ENCODE results near the gene VCL.
"Not testable (repeated sequence)": the region's sequence is repeated elsewhere in the genome, so short reads cannot be mapped to it uniquely, and the experiment has no call there.

Gene VCL

DNA sequence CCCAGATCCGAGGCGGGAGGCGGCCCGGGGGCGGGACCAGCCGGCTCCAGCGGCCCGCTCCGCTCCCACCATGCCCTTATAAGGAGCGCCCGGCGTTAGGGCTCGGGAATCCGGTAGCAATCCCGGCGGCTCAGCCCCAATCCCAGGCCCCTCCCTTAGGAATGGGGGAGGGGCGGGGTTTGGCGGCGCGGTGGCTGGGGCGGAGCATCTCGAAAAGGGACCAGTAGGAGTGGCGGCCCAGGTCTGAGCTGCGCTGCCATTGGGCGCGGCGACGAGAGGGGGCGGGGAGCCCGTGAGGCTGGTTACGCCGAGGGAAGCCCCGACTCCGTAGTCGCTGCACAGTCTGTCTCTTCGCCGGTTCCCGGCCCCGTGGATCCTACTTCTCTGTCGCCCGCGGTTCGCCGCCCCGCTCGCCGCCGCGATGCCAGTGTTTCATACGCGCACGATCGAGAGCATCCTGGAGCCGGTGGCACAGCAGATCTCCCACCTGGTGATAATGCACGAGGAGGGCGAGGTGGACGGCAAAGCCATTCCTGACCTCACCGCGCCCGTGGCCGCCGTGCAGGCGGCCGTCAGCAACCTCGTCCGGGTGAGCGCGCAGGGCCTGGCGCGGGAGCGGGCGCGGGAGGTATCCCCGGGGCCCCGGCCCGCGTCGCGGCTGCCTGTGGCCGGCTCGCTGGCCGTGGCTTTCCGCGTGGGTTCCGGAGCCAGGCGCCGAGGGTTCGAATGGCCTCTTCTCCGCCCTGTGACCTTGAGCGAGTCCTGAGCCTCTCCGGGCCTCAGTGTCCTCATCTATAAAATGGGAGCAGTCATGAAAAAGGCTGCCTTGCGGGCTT, at the start of gene VCL:
TSS of gene VCL (plus strand) at position 330 of the 836 bp plus-strand sequence. CDS start at position 422, 92 bp downstream.
- DNase-seq: peak; percentile 77

DNA sequence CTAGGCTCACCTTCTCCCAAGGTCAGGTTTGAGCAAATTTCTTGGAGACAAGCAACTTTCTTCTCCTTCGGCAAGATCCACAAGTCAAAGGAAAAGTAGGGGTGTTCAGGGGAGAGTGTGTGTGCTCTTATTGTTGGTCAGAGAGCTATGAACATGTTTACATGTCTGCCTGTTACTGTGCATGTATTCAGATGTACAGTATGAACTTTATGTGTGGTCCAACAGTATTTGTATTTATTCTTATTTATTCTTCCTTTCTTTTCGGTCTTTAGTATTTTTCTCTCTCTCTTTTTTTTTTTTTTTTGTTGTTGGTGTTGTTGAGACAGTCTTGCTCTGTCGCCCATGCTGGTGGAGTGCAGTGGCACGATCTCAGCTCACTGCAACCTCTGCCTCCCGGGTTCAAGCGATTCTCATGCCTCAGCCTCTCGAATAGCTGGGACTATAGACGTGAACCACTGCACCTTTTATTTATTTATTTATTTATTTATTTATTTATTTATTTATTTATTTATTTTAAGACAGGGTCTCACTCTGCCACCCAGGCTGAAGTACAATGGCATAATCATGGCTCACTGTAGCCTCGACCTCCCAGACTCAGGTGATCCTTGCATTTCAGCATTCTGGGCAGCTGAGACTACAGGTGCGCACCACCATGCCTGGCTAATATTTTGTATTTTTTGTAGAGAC, 48.8 kb upstream of the VCL start:
- no peak for DNase-seq

- no peak for DNase-seq
Observed at GRCh38 chr10:73950155-73950948, 47.6 kb upstream of the VCL start.

DNA sequence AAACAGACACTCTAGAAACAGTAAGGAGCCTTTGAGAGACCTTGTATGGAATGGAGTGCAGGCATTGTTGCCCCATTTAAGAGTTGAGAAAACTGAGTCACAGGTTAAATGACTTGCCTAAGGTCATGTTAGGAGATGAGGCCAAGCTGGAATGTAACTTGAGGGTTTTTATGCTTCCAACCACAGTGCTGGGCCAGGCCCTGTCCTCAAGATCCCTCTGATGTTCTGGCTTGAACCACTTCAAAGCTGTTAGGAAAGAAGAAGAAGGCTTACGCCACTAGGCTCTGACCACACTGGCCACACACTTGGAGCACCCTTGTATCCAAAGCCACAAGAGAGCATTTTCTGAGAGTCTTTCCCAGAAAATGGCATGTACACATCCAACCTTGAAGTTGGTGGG, 44.3 kb upstream of the VCL start:
- DNase-seq: no peak

DNA sequence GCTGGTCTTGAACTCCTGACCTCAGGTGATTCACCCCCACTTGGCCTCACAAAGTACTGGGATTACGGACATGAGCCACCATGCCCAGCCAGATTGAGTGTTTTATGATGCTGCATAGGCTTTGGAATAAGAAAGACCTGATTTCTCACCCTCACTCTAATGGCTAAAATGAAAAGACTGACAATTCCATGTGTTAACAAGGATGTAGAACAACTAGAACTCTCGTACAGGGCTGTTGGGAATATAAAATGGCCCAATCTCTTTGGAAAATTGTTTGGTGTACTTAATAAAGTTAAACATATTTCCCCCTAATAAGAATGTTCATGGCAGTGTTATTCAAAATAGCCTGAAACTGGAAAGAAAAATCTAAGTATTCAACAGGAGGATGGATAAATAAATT, 43.2 kb upstream of the VCL start:
- DNase-seq: no peak

GRCh38 chr10:73955719-73956118, 42.2 kb upstream of the VCL start:
- no peak for DNase-seq

- no peak for DNase-seq
Observed at GRCh38 chr10:73956476-73957359, 41.2 kb upstream of the VCL start.

DNA sequence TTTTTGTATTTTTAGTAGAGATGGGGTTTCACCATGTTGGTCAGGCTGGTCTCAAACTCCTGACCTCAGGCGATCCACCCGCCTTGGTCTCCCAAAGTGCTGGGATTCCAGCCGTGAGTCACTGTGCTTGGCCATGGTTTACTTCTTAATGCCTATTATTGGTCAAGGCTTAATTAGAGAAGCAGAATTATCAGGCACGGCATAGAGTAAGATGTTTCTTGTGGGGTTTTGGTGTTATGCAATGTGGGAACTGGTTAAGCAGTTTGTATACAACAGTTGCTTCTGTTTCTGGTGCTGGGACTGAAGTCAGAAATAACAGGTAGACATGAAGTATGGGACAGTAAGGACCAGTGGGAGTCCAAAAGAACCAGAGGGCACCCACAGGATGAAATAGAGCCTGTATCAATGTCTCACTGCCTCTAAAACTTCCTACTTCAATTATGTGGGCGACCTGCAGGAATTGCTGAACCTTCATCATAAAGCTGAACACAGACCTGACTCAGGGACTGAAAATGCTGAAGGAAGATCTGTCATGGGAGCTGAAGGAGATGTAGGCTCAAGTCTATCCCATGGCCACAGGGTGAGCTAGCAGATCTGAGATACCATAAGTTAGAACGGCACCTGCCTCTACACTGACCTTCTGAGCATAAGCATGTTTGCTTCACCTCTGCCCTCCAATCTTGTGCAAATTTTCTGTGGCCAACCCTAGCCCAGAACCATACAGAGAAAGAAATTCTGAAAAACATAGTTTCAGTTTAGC, 38.3 kb upstream of the VCL start:
- no peak for DNase-seq

- DNase-seq: no peak
Observed at GRCh38 chr10:73962386-73962785, 35.5 kb upstream of the VCL start.

DNA sequence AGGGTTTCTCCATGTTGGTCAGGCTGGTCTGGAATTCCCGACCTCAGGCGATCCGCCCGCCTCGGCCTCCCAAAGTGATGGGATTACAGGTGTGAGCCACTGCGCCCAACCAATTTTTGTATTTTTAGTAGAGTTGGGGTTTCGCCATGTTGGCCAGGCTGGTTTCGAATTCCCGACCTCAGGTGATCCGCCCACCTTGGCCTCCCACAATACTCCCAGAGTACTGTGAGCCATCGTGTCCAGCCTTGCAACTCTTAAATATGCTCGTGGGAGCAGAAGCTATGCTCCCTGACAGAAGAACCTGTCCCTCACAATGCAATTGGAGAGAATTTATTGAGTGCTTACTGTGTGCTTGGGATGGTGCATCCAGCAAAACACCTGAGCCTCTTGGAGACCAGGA, 34.4 kb upstream of the VCL start:
- not testable (repeated sequence) for DNase-seq

DNA sequence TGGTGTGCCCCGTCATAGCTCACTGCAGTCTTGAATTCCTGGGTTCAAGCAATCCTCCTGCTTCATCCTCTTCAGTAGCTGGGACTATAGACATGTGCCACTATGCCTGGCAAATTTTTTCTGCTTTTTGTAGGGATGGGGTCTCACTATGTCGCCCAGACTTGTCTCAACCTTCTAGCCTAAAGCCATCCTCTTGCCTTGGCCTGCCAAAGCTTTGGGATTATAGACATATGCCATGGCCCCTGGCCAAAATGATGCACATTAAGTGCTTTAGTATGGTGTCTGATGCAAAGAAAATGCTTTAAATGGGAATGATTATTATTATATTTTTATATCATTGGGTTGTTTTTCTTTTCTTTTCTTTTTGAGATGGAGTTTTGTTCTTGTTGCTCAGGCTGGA, 33.2 kb upstream of the VCL start:
- no peak for DNase-seq

- not testable (repeated sequence) for DNase-seq
Observed at GRCh38 chr10:73965267-73965889, 32.5 kb upstream of the VCL start.

DNA sequence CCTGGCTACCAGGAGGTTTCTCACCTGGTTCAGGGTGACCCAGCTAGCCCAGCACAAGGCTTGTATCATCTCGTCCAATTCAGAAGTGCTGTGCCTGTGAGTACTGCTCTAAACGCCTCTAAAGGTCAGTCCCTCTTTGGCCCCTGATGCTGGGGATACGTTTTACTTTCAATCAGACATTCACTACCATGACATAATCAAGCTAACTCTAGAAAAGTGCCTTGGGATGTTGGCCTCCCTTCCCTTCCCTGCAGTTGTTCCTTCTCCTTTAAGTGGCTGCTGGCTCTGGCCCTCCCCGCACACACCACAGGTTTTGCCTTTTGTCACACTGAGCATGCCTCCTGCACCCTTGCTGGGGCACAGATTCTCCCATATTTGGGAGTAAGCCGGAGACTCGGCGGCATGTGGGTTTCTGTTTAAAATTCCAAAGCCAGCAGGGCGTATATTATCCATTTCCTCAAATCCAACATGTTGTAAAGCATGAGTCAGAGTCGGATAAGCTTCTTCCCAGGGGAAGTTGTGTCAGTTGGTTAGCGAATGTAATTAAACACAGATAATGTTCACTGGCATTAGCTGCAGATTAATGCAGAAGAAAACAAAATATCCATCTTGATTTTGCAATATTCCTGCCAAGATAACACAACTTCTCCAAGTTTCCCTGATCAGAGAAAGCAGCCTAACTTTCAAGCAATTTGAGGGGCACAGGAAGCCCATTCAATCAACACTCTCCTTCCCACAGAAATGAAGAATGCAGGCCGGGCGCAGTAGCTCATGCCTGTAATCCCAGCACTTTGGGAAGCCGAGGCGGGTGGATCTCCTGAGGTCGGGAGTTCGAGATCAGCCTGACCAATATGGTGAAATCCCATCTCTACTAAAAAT, 31.8 kb upstream of the VCL start:
- DNase-seq: no peak

DNA sequence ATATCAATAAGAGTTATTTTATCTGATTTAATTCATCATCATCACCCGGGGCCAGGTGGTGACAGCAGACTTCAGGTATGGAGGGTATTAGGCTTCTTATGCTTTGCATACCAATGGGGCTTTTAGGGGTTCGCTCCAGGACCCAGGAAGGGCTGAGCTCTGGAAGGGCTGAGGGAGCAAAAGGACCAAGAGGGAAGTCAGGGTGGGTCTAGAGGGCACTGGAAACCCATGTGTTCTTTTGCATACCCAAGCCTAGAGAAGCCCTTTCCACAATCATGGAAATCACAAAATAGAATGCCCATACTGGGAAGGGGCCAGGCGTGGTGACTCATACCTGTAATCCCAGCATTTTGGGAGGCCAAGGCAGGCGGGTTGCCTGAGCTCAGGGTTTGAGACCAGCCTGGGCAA, 30.9 kb upstream of the VCL start:
- no peak for DNase-seq

- no peak for DNase-seq
Observed at GRCh38 chr10:73967544-73967943, 30.4 kb upstream of the VCL start.

DNA sequence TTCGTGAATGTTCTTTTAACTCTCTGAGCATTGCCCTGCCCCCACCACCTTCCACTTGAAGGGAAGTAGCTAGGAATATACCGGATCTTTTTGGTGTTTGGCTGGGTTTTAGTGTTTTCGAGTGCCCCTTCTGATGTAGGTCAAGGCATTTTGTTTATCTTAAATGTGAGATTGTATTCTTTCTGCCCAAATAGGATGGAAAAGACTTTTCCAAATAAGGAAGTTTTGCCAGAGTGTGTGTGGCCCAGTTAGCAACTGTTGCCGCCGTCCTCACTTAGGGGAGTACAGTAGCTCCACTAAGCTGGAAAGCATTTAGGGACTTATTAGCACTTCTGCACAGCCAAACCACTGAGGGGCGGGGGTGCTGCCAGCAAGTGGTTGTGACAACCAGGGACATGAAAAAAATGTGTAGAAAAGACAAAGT, 29.8 kb upstream of the VCL start:
- DNase-seq: no peak

DNA sequence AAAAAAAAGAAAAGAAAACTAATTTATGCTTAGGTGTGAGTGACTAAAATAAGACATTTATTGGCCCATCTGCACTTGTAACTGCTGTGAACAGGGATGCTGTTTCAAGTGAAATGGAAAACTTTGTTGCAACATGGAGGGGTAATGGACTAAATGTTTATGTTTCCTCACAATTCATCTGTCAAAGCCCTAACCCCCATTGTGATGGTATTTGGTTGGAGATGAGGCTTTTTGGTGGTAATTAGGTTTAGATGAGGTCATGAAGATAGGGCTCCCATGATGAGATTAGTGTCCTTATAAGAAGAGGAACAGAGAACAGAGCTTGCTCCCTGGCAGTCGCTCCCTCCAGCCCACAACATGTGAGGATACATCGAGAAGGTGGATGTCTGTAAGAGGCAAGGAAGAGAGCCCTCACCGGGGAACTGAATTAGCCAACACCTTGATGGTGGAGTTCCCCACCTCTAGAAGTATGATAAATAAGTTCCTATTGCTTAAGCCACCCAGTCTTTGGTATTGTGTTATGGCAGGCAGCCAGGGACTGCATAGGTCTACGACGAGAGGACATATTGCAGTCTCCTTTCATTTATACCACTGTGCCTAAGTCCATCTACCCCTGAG, 28.6 kb upstream of the VCL start:
- DNase-seq: no peak

DNA sequence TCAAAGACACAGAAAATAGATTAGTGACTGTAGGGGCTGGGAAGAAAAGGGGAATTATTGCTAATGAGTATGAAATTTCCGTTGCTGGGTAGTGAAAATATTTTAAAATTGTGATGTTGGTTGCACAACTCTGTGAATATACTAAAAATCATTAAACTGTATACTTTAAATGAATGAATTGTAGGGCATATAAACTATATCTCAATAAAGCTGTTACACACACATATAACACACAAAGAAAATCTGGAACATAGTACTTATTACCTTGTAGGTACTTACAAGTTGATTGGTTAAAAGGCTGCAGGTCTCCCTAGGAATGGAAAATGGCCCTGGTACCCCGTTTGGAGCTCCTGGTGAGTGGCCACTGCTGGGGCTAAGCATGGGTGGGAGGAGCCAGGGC, 27.1 kb upstream of the VCL start:
- DNase-seq: no peak

- no peak for DNase-seq
Observed at GRCh38 chr10:73971636-73972354, 26.1 kb upstream of the VCL start.

Measured in NCI-H2081 treated with DMSO at 0.1 percent for 48 hours (cell line).